ENCODE results near the gene SOD2. TPM values are rescaled to one million over a fixed set of nuclear protein-coding genes. Genes with fewer than 3 reads are reported as not detected.
"Not testable (repeated sequence)": the region's sequence is repeated elsewhere in the genome, so short reads cannot be mapped to it uniquely, and the experiment has no call there.

SOD2 gene
- total RNA-seq, 1 experiment from 2014 or later: 98.6 TPM

DNA sequence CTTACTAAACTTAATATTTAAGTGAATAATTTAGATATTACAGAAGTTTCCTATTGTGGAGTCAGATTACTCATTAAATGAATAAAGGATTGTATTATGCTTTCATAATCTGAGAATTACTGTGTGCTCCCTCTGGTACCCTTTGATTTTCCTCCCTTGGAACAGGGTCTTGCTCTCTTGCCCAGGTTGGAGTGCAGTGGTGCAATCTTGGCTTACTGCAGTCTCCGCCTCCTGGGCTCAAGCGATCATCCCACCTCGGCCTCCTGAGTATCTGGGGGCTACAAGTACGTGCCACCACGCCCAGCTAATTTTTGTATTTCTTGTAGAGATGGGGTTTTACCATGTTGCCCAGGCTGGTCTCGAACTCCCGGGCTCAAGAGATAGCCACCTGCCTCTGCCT lies 43.9 kb upstream of the SOD2 start:
- ChIA-PET RAD21 (ENCODE audit: low non-redundant PET in 1 of 2, low total read pairs in 2 of 2, uncharacterized antibody in 2 of 2, unreplicated experiment in 2 of 2) (no interaction called here), CTCF (no interaction called here), POLR2A (no interaction called here)
- Histone ChIP-seq H3K9me2 (ENCODE audit: insufficient read depth) (no peaks in the 10 kb centered on the region), H3K79me2 (ENCODE audit: insufficient read depth, low read length) (peaks cover 100% of the 10 kb centered on the region), H3K27ac (ENCODE audit: low read depth, low read length) (no peak overlapping the region), H2AFZ (ENCODE audit: low read depth, low read length, poor library complexity, severe bottlenecking) (no peak overlapping the region), H3K36me3 (ENCODE audit: control insufficient read depth in 1 of 2, insufficient read depth in 2 of 2, low read length in 2 of 2) (peaks cover 20 to 30% of the 10 kb centered on the region in 2 experiments), H3K27me3 (ENCODE audit: insufficient read depth, low read length) (no peaks in the 10 kb centered on the region), H3K4me1 (ENCODE audit: control insufficient read depth in 1 of 2, insufficient read depth in 2 of 2, low read length in 2 of 2) (peaks cover 0 to 2% of the 10 kb centered on the region in 2 experiments; a peak in 1 of 4 replicates), H4K20me1 (ENCODE audit: insufficient read depth) (peaks cover 34% of the 10 kb centered on the region), H3K4me2 (ENCODE audit: low read length) (no peak overlapping the region), H3K9ac (ENCODE audit: low read length) (no peak overlapping the region), H3K4me3 (replicated peaks in 1 of 2; ENCODE audit: low read depth in 1 of 2, low read length in 2 of 2) (no peak overlapping the region), H3K9me3 (ENCODE audit: control insufficient read depth in 1 of 2, insufficient read depth in 1 of 2, low read depth in 1 of 2, low read length in 2 of 2) (no peaks in the 10 kb centered on the region)
- ATAC-seq: no peak
- intact Hi-C loops (cut with micrococcal nuclease): no loop called here
- DNase-seq (ENCODE audit: low read depth, low spot score): no peak
- BruUV-seq (replicated peaks): no TSS peak
- no peak for TF ChIP-seq POLR2AphosphoS5 (IDR thresholded peaks at IDR 0.05; ENCODE audit: low read depth, low read length)
- no peak for TF ChIP-seq EZH2 (IDR thresholded peaks at IDR 0.05)
- TF ChIP-seq, protein P1, sequence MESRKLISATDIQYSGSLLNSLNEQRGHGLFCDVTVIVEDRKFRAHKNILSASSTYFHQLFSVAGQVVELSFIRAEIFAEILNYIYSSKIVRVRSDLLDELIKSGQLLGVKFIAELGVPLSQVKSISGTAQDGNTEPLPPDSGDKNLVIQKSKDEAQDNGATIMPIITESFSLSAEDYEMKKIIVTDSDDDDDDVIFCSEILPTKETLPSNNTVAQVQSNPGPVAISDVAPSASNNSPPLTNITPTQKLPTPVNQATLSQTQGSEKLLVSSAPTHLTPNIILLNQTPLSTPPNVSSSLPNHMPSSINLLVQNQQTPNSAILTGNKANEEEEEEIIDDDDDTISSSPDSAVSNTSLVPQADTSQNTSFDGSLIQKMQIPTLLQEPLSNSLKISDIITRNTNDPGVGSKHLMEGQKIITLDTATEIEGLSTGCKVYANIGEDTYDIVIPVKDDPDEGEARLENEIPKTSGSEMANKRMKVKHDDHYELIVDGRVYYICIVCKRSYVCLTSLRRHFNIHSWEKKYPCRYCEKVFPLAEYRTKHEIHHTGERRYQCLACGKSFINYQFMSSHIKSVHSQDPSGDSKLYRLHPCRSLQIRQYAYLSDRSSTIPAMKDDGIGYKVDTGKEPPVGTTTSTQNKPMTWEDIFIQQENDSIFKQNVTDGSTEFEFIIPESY (IDR thresholded peaks at IDR 0.05; ENCODE audit: extremely low read depth, insufficient replicate concordance, low read length): no peak
- TF ChIP-seq, protein P2, sequence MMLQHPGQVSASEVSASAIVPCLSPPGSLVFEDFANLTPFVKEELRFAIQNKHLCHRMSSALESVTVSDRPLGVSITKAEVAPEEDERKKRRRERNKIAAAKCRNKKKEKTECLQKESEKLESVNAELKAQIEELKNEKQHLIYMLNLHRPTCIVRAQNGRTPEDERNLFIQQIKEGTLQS (IDR thresholded peaks at IDR 0.05): no peak
- no peak for TF ChIP-seq YY1 (IDR thresholded peaks at IDR 0.05; ENCODE audit: extremely low read depth, insufficient replicate concordance, low read depth, low read length)
- no peak for TF ChIP-seq CEBPB (IDR thresholded peaks at IDR 0.05; ENCODE audit: low read depth)
- TF ChIP-seq, protein P3, sequence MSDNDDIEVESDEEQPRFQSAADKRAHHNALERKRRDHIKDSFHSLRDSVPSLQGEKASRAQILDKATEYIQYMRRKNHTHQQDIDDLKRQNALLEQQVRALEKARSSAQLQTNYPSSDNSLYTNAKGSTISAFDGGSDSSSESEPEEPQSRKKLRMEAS (IDR thresholded peaks at IDR 0.05): no peak
- TF ChIP-seq TCF7L2 (IDR thresholded peaks at IDR 0.05; ENCODE audit: borderline replicate concordance, extremely low read depth, insufficient read depth, insufficient read length): no peak
- TF ChIP-seq RAD21 (IDR thresholded peaks at IDR 0.05; ENCODE audit: low read depth): no peak
- TF ChIP-seq JUND (IDR thresholded peaks at IDR 0.05): no peak

DNA sequence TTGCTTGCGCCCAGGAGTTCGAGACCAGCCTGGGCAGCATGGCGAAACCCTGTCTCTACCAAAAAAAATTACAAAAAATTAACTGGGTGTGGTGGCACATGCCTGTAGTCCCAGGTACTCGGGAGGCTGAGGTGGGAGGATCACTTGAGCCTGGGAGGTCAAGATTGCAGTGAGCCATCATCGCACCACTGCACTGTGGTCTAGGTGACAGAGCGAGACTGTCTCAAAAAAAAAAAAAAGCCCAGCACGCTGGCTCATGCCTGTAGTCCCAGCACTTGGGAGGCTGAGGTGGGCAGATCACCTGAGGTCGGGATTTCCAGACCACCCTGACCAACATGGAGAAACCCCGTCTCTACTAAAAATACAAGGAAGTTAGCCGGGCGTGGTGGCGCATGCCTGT lies 40.4 kb upstream of the SOD2 start:
- peaks cover 3 to 20% of the 10 kb centered on the region in 2 experiments; a peak in 3 of 4 replicates for H3K4me1 ChIP-seq (ENCODE audit: control insufficient read depth in 1 of 2, insufficient read depth in 2 of 2, low read length in 2 of 2)
- H2AFZ ChIP-seq (ENCODE audit: low read depth, low read length, poor library complexity, severe bottlenecking); H3K4me3 ChIP-seq (replicated peaks in 1 of 2; ENCODE audit: low read depth in 1 of 2, low read length in 2 of 2); ATAC-seq; H3K9me3 ChIP-seq (ENCODE audit: control insufficient read depth in 1 of 2, insufficient read depth in 1 of 2, low read depth in 1 of 2, low read length in 2 of 2); RAD21 ChIA-PET (ENCODE audit: low non-redundant PET in 1 of 2, low total read pairs in 2 of 2, uncharacterized antibody in 2 of 2, unreplicated experiment in 2 of 2); DNase-seq (ENCODE audit: low read depth, low spot score); H3K4me2 ChIP-seq (ENCODE audit: low read length); intact Hi-C loops (cut with micrococcal nuclease); CTCF ChIA-PET; H3K9me2 ChIP-seq (ENCODE audit: insufficient read depth); H3K9ac ChIP-seq (ENCODE audit: low read length); POLR2A ChIA-PET; H3K27ac ChIP-seq (ENCODE audit: low read depth, low read length); BruUV-seq (replicated peaks); H3K27me3 ChIP-seq (ENCODE audit: insufficient read depth, low read length): not testable (repeated sequence)
- peaks cover 100% of the 10 kb centered on the region for H3K79me2 ChIP-seq (ENCODE audit: insufficient read depth, low read length)
- H3K36me3 ChIP-seq (ENCODE audit: control insufficient read depth in 1 of 2, insufficient read depth in 2 of 2, low read length in 2 of 2): peaks cover 9 to 21% of the 10 kb centered on the region in 2 experiments; a peak in 3 of 4 replicates
- peaks cover 50% of the 10 kb centered on the region for H4K20me1 ChIP-seq (ENCODE audit: insufficient read depth)

DNA sequence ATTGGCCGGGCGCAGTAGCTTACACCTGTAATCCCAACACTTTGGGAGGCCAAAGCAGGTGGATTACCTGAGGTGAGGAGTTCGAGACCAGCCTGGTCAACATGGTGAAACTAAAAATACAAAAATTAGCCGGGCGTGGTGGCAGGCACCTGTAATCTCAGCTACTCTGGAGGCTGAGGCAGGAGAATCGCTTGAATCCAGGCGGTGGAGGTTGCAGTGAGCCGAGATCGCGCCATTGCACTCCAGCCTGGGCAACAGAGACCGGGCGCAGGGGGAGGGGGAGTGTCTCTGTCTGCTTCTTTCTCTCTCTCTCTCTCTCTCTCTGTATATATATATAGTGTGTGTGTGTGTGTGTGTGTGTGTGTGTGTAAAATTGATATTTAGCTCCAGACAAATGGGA lies 39.5 kb upstream of the SOD2 start:
- BruUV-seq (replicated peaks); H3K9ac ChIP-seq (ENCODE audit: low read length); H3K27ac ChIP-seq (ENCODE audit: low read depth, low read length); ATAC-seq; intact Hi-C loops (cut with micrococcal nuclease); CTCF ChIA-PET; H3K4me2 ChIP-seq (ENCODE audit: low read length); H3K4me3 ChIP-seq (replicated peaks in 1 of 2; ENCODE audit: low read depth in 1 of 2, low read length in 2 of 2); DNase-seq (ENCODE audit: low read depth, low spot score); H3K9me2 ChIP-seq (ENCODE audit: insufficient read depth); H2AFZ ChIP-seq (ENCODE audit: low read depth, low read length, poor library complexity, severe bottlenecking); H3K9me3 ChIP-seq (ENCODE audit: control insufficient read depth in 1 of 2, insufficient read depth in 1 of 2, low read depth in 1 of 2, low read length in 2 of 2); RAD21 ChIA-PET (ENCODE audit: low non-redundant PET in 1 of 2, low total read pairs in 2 of 2, uncharacterized antibody in 2 of 2, unreplicated experiment in 2 of 2); H3K27me3 ChIP-seq (ENCODE audit: insufficient read depth, low read length): not testable (repeated sequence)
- Histone ChIP-seq H3K36me3 (ENCODE audit: control insufficient read depth in 1 of 2, insufficient read depth in 2 of 2, low read length in 2 of 2) (peaks cover 9 to 14% of the 10 kb centered on the region in 2 experiments; a peak in 3 of 4 replicates), H3K79me2 (ENCODE audit: insufficient read depth, low read length) (peaks cover 100% of the 10 kb centered on the region), H3K4me1 (ENCODE audit: control insufficient read depth in 1 of 2, insufficient read depth in 2 of 2, low read length in 2 of 2) (peaks cover 3 to 20% of the 10 kb centered on the region in 2 experiments; a peak in 3 of 4 replicates), H4K20me1 (ENCODE audit: insufficient read depth) (peaks cover 46% of the 10 kb centered on the region)
- POLR2A ChIA-PET: interaction anchor here (1.8 kb wide), 1 partner anchor 57 kb away, joined by 4 read pairs; the partner anchor contains the start of genes MRPL18 and TCP1
